Measurements from ENCODE around the gene HCAR3. TPM values are rescaled to one million over a fixed set of nuclear protein-coding genes. Genes with fewer than 3 reads are reported as not detected.

HCAR3 gene
- total and polyA plus RNA-seq, 2 of the 8 experiments (the other 6 are each of a cell fraction or from before 2014, with no cell fraction given): not detected

GRCh38 chr12:122722387-122722786, 5.8 kb upstream of the HCAR3 start:
- H4K8ac ChIP-seq (ENCODE audit: extremely low read depth, insufficient read depth, low read length): no peak overlapping the region
- ChIA-PET CTCF (ENCODE audit: partially characterized antibody) (interaction anchor here (0.8 to 1.8 kb wide), 3 partner anchors 8 to 84 kb away, joined by 3 to 4 read pairs (median 3); partner anchors contain the start of gene HCAR1), POLR2A (ENCODE audit: partially characterized antibody) (no interaction called here)
- no peak overlapping the region for H2AFZ ChIP-seq (ENCODE audit: low read length)
- H3K36me3 ChIP-seq (ENCODE audit: control insufficient read depth in 2 of 4, insufficient read depth in 4 of 4, low read length in 3 of 4): no peaks in the 10 kb centered on the region
- no peak overlapping the region for H2BK12ac ChIP-seq (ENCODE audit: low read depth, low read length)
- H4K20me1 ChIP-seq (replicated peaks in 1 of 2; ENCODE audit: control insufficient read depth in 1 of 2, insufficient read depth in 2 of 2, low read length in 2 of 2): no peaks in the 10 kb centered on the region
- DNase-seq (ENCODE audit: low read depth in 1 of 2, low spot score in 2 of 2): no peak
- no peaks in the 10 kb centered on the region; the same call in 1 of the 2 replicates for H3K23me2 ChIP-seq (ENCODE audit: low read depth, low read length)
- no peak overlapping the region for H3K4ac ChIP-seq (replicated peaks; ENCODE audit: insufficient read length, low read depth, low read length)
- H3K9me3 ChIP-seq (ENCODE audit: insufficient read depth in 2 of 2, low read depth in 1 of 2, low read length in 1 of 2): no peaks in the 10 kb centered on the region
- H2AK5ac ChIP-seq (ENCODE audit: low read depth, low read length): no peak overlapping the region
- WGBS, 2 experiments (ENCODE audit: extremely low coverage in 1 of 2, insufficient coverage in 1 of 2, insufficient read length in 1 of 2, insufficient replicate concordance in 2 of 2, low coverage in 1 of 2, low lambda C conversion rate in 2 of 2, missing lambda C conversion rate in 1 of 2): 100% methylated on average over 1 of the region's 1 CpG; no CpG with 5 or more reads in 1 of the 2 experiments
- no peak overlapping the region for H2BK5ac ChIP-seq (ENCODE audit: low read depth, low read length)
- no peak overlapping the region for H2BK15ac ChIP-seq (ENCODE audit: low read length)
- H3K79me1 ChIP-seq (ENCODE audit: low read depth, low read length): no peaks in the 10 kb centered on the region
- no peak overlapping the region for H3K27ac ChIP-seq (ENCODE audit: low read depth, low read length)
- H3K14ac ChIP-seq (ENCODE audit: insufficient read length): no peak overlapping the region
- no peaks in the 10 kb centered on the region for H3K79me2 ChIP-seq (ENCODE audit: control insufficient read depth in 1 of 2, insufficient read depth in 2 of 2, low read length in 2 of 2)
- no peak overlapping the region for H4K91ac ChIP-seq (replicated peaks; ENCODE audit: insufficient read length, low read length)
- no peak overlapping the region for H3K18ac ChIP-seq (ENCODE audit: extremely low read depth, low read length)
- no peak overlapping the region for H4K5ac ChIP-seq (ENCODE audit: insufficient read length, low read depth, low read length)
- TF ChIP-seq RFX5 (IDR thresholded peaks at IDR 0.05; ENCODE audit: borderline replicate concordance, low read depth, low read length) (no peak), ATF2 (IDR thresholded peaks at IDR 0.05; ENCODE audit: low read length) (no peak), CEBPB (IDR thresholded peaks at IDR 0.05; ENCODE audit: low read depth, low read length) (no peak), JUN (IDR thresholded peaks at IDR 0.05; ENCODE audit: low read depth, low read length) (no peak), TCF12 (IDR thresholded peaks at IDR 0.05; ENCODE audit: low read depth, low read length) (no peak)
- no peak overlapping the region for H3K23ac ChIP-seq (ENCODE audit: insufficient read length)
- H3K27me3 ChIP-seq (replicated peaks in 1 of 4; ENCODE audit: control insufficient read depth in 3 of 4, extremely low read depth in 1 of 4, insufficient read depth in 3 of 4, low read length in 3 of 4): no peaks in the 10 kb centered on the region; a peak in 1 of 7 replicates
- no peak overlapping the region for H2BK120ac ChIP-seq (replicated peaks; ENCODE audit: low read depth, low read length)
- no peaks in the 10 kb centered on the region for H3K4me1 ChIP-seq (replicated peaks in 1 of 4; ENCODE audit: control insufficient read depth in 3 of 4, insufficient read depth in 4 of 4, low read length in 3 of 4)
- no peak overlapping the region for H3K4me3 ChIP-seq (ENCODE audit: extremely low read depth in 1 of 4, insufficient read depth in 2 of 4, low read depth in 3 of 4, low read length in 4 of 4)
- H3K56ac ChIP-seq (replicated peaks; ENCODE audit: insufficient read length, low read depth, low read length): no peak overlapping the region
- H3K4me2 ChIP-seq (ENCODE audit: insufficient read depth in 1 of 2, low read depth in 2 of 2, low read length in 2 of 2): no peak overlapping the region
- no peak for FAIRE-seq
- no peak overlapping the region for H3K9ac ChIP-seq (replicated peaks in 1 of 4; ENCODE audit: extremely low read depth in 1 of 4, low read depth in 3 of 4, low read length in 3 of 4)
- H2BK20ac ChIP-seq (ENCODE audit: low read length): no peak overlapping the region

Data from H1 (cell line).